Endometrial microvascular endothelial cells (primary cell): Measurements from ENCODE around the gene STAG3. TPM values are rescaled to one million over a fixed set of nuclear protein-coding genes. Genes with fewer than 3 reads are reported as not detected.
"Not testable (repeated sequence)": the region's sequence is repeated elsewhere in the genome, so short reads cannot be mapped to it uniquely, and the experiment has no call there.

ENCODE experiments used
- in situ Hi-C: cut with HindIII; loops from 2 replicates; pipeline ENCODE4 v1.10.0; 2017; ENCODE audit warnings: low sequenced_read_pairs, low pct_unique_long_range_greater_than_20kb; ENCODE audit errors: inconsistent ontology term
- total RNA-seq: library from RNA; depleted of rRNA; stranded (reverse); fragments of >200 nt; gene quantifications from one replicate; pipeline ENCODE4 v1.2.3, GENCODE V29; 2015; ENCODE audit errors: inconsistent ontology term

STAG3 gene
- total RNA-seq, 1 donor from 2014 or later = not detected

GRCh38 chr7:100223376-100223927 lies 45.7 kb downstream of the STAG3 start:
- in situ Hi-C loops = not testable (repeated sequence)

GRCh38 chr7:100224891-100225290 lies 47.2 kb downstream of the STAG3 start:
- in situ Hi-C loops = not testable (repeated sequence)

DNA sequence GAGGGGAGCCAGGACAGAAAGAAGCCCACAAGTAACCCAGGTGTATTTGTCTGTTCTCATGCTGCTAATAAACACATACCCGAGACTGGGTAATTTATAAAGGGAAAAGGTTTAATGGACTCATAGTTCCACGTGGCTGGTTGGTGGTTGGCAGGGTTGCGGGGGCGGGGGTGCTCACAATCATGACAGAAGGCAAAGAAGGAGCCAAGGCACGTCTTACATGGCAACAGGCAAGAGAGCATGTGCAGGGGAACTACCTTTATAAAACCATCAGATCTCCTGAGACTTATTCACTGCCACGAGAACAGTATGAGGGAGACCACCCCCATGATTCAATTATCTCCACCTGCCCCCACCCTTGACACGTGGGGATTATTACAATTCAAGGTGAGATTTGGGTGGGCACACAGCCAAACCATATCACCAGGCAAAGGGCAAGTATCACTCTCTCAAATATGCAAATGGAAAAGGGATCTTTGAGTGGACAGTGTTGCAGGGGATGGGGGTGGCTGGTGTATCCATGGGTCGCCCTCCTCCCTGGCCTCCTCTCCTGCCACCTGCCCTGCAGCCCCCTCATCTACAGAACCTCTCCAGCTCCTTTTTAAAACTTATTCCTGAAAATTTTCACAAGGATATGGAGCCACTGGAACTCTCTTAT lies 57.1 kb downstream of the STAG3 start:
- in situ Hi-C loops = not testable (repeated sequence)

GRCh38 chr7:100239975-100240374 lies 62.3 kb downstream of the STAG3 start:
- in situ Hi-C loops = not testable (repeated sequence)

DNA sequence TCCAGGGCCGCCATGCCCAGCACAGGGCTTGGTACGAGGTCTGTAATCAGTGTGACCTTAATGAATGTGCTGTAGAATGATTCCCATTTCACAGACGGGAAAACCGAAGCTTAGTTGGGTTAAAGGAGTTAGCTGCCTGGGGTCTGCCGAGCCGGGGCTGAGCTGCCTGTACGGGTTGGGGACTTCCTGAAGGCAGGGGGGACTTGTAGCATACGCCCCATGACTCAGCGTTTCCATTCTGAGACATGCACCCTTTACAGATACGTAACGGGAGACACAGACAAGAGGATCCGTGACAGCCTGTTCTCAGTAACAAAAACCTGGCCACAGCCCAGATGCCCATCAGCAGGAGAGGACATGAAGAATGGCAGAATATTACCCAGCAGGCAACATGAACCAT lies 65.7 kb downstream of the STAG3 start:
- in situ Hi-C loops = not testable (repeated sequence)

DNA sequence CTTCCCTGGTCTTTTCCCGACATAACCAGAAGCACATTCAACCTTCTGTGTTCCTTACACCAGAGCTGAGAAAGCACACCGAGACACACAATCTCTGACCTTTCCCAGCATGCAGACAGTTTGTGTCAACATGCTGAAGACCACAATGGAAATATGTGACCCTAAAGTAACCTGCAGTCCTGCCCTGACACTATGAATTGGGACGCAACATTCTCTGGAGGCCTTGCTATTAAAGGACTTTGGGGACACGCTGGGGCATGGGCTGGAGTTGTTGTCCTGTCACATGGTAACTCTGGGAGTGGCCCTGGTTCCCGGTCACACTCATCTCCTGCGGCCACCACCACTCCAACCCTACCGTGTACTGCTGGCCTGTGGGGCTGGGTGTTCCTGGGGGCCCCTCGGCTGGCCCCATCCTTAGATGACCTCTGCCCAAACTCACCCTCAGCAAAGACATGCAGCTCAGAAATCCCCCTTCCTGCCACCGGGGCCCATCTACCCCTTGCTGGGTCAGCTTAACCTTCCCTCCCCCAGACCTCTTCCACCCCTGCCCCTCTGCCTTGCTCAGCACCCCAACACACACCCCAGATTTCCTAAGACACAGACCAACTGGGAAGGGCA lies 67.4 kb downstream of the STAG3 start:
- in situ Hi-C loops = not testable (repeated sequence)

DNA sequence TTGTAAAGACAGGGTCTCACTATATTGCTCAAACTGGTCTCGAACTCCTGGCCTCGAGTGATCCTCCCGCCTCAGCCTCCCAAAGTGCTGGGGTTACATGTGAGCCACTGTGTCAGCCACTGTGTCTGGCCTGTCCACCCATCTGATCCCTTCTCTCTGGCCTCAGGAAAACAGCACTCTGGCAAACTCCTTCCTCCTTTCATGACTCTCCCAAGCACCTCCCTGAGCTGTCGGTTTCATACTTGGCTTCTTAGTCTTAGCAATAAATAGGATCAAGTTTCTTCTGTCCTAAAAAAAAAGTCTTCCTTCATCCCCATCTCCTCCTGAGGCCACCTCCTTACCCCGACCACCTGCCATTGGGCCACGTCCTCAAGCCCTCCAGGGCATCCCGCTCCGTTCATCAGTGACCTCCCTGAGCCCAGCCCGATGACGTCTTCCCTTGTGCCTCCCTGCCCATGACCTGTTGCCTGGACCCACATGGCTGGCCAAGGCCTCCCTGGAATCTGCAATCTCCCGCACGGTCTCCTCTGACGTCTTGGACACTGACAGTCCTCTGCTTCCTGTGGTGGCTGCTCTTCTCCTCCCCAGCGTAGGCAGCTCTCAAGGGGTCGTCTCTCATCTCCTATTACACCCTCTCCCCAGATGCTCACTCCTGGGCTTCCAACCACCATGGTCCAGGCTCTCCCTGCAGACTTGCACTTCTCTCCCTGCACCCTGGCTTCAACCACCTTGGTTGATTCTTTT lies 68.6 kb downstream of the STAG3 start:
- in situ Hi-C loops = not testable (repeated sequence)

DNA sequence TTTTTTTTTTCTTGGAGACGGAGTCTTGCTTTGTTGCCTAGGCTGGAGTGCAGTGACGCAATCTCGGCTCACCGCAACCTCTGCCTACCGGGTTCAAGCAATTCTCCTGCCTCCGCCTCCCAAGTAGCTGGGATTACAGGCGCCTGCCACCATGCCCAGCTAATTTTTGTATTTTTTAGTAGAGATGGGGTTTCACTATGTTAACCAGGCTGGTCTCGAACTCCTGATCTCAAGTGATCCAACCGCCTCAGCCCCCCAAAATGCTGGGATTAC lies 69.1 kb downstream of the STAG3 start:
- in situ Hi-C loops = not testable (repeated sequence)

DNA sequence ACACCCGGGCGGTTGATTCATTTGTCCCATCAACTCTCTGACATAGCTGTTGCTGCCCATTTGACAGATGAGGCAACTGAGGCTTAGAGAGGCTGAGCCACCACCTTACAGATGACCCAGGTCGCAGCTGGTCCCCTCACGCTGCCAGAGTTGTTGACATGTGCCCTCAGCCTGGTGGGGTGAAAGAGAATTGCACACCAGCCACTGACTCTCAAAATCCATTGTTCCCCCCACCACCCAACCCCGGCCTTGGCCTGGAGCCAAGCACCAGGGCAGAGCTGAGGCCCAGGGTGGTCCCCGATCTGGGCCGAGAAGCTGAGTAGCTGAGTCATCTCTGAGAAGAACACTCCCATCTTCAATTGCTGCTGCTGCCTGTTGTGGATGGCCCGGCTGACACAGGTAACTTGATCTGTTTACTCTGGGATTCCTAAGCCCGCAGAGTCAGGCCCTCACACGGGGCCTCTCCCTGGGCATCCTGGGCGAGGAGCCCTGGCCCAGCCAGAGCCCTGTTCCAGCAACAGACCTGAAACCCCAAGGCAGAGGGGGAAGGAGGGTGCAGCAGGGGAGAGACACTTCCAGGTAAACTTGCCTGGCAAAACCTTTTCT lies 69.5 kb downstream of the STAG3 start:
- in situ Hi-C loops = no loop called here

- in situ Hi-C loops = no loop called here
These were observed 70.8 kb downstream of the STAG3 start for GRCh38 chr7:100248483-100248882.

DNA sequence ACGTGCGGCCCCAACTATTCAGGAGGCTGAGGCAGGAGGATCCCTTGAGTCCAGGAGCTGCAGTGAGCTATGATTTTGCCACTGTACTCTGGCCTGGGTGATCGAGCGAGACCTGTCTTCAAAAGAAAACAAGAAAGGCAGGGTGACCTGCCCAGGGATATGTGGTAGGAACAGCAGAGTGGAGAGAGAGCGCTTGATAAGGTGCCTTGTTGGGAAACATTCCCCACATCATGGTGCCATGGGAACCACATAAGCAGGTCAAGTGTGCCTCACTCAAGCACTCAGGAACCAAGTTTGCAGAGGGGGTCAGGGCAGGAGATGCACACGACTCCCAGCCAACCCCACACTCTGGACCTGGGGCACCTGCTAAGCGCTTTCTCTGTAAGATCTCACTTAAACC lies 79.3 kb downstream of the STAG3 start:
- in situ Hi-C loops = no loop called here

- in situ Hi-C loops = not testable (repeated sequence)
These were observed 82.3 kb downstream of the STAG3 start for GRCh38 chr7:100259984-100260383.

DNA sequence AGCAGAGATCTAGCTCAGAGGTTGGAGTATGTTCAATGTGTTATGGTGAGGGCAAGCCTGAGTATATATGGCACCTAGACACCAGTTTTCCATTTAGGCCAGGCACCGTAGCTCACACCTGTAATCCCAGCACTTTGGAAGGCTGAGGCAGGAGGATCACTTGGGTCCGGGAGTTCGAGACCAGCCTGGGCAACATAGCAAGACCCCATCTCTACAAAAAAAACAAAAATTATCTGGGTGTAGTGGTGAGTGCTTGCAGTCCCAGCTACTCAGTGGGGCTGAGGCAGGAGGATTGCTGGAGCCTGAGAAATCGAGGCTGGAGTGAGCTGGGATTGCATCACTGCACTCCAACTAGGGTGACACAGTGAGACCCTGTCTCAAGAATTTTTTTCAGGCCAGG lies 85.2 kb downstream of the STAG3 start:
- in situ Hi-C loops = not testable (repeated sequence)

Other genes starting within 250 kb of the STAG3 start
- gene GJC3, start 248.3 kb upstream of the STAG3 start, total RNA-seq = 2.0 TPM
- gene AZGP1, start 201.9 kb upstream of the STAG3 start, total RNA-seq = not detected
- 13.8 TPM for gene ZKSCAN1, start 162.3 kb upstream of the STAG3 start, total RNA-seq
- gene ZSCAN21, start 128.1 kb upstream of the STAG3 start, total RNA-seq = 6.0 TPM
- gene ZNF3, start 96.2 kb upstream of the STAG3 start, total RNA-seq = 14.9 TPM
- 158 TPM for gene COPS6, start 88.9 kb upstream of the STAG3 start, total RNA-seq
- 168 TPM for gene MCM7, start 76.5 kb upstream of the STAG3 start, total RNA-seq
- 54.1 TPM for gene AP4M1, start 76.3 kb upstream of the STAG3 start, total RNA-seq
- gene TAF6, start 58.6 kb upstream of the STAG3 start, total RNA-seq = 101 TPM
- gene CNPY4, start 58.3 kb upstream of the STAG3 start, total RNA-seq = 28.3 TPM
- 5.1 TPM for gene MBLAC1, start 51.0 kb upstream of the STAG3 start, total RNA-seq
- 170 TPM for gene LAMTOR4, start 29.0 kb upstream of the STAG3 start, total RNA-seq
- gene TRAPPC14, start 19.2 kb upstream of the STAG3 start, total RNA-seq = 8.5 TPM
- gene GAL3ST4, start 9.3 kb upstream of the STAG3 start, total RNA-seq = 4.2 TPM
- 0.09 TPM for gene GPC2, start 537 bp upstream of the STAG3 start, total RNA-seq
- gene PVRIG, start 42.0 kb downstream of the STAG3 start, total RNA-seq = not detected
- gene SPDYE3, start 129.8 kb downstream of the STAG3 start, total RNA-seq = not detected
- gene PILRB, start 180.2 kb downstream of the STAG3 start, total RNA-seq = 20.9 TPM
- gene PILRA, start 195.6 kb downstream of the STAG3 start, total RNA-seq = not detected